Activated CD8-positive, alpha-beta memory T cell treated with anti-CD3 and anti-CD28 coated beads, Interleukin-2, amount 50 U/mL, for 24 hours (primary cell): ENCODE results near the gene QRICH1.

ENCODE experiments used
- DNase-seq: peaks from one replicate; pipeline ENCODE4 v3.0.0-alpha.2; 2020; ENCODE audit errors: extremely low read depth

Gene QRICH1

GRCh38 chr3:49032646-49033304 is 61.1 kb downstream of the QRICH1 start:
- DNase-seq = no peak

- DNase-seq = no peak
Observed at GRCh38 chr3:49030321-49030720, 63.5 kb downstream of the QRICH1 start.

- no peak for DNase-seq
Observed at GRCh38 chr3:49029563-49029884, 64.3 kb downstream of the QRICH1 start.

GRCh38 chr3:49028673-49029562 is 65.0 kb downstream of the QRICH1 start, which contains the start of gene IMPDH2:
TSS of gene IMPDH2 (minus strand) at chr3:49029398. CDS start at chr3:49029350, 48 bp downstream.
- peak; percentile 80 for DNase-seq

GRCh38 chr3:49028298-49028672 is 65.6 kb downstream of the QRICH1 start:
- no peak for DNase-seq

GRCh38 chr3:49027634-49028033 is 66.2 kb downstream of the QRICH1 start:
- no peak for DNase-seq

- DNase-seq = no peak
Observed at GRCh38 chr3:49026536-49026935, 67.3 kb downstream of the QRICH1 start.

- no peak for DNase-seq
Observed at GRCh38 chr3:49025793-49026520, 67.9 kb downstream of the QRICH1 start.

- DNase-seq = no peak
Observed at GRCh38 chr3:49025005-49025792, 68.7 kb downstream of the QRICH1 start.

- no peak for DNase-seq
Observed at GRCh38 chr3:49024449-49024848, 69.4 kb downstream of the QRICH1 start.

GRCh38 chr3:49023775-49024174 is 70.1 kb downstream of the QRICH1 start:
- no peak for DNase-seq

- DNase-seq = no peak
Observed at GRCh38 chr3:49022688-49023171, 71.1 kb downstream of the QRICH1 start.

- DNase-seq = peak; percentile 78
Observed at GRCh38 chr3:49021813-49022687, 71.8 kb downstream of the QRICH1 start, which contains the start of gene NDUFAF3. TSS of gene NDUFAF3 (plus strand) at chr3:49022121. CDS start at chr3:49022145, 24 bp downstream.

GRCh38 chr3:49021213-49021812 is 72.6 kb downstream of the QRICH1 start:
- peak; percentile 98 for DNase-seq

- DNase-seq = no peak
Observed at GRCh38 chr3:49020330-49021212, 73.3 kb downstream of the QRICH1 start.

- DNase-seq = no peak
Observed at GRCh38 chr3:49019941-49020329, 73.9 kb downstream of the QRICH1 start.

GRCh38 chr3:49018707-49019006 is 75.2 kb downstream of the QRICH1 start:
- no peak for DNase-seq

- peak; percentile 30 for DNase-seq
Observed at GRCh38 chr3:49017971-49018706, 75.7 kb downstream of the QRICH1 start, which contains the start of gene DALRD3. TSS of gene DALRD3 (minus strand) at chr3:49018580. CDS start at chr3:49018564, 16 bp downstream.
